GM04504 (cell line): ENCODE results near the gene OR10D3.
"Not testable (repeated sequence)": the region's sequence is repeated elsewhere in the genome, so short reads cannot be mapped to it uniquely, and the experiment has no call there.

Source experiments
- DNase-seq: peaks from one replicate; pipeline ENCODE4 v3.0.0-alpha.2; 2012; ENCODE audit warnings: low read depth

Gene OR10D3

GRCh38 chr11:124194293-124195188 lies 11.4 kb downstream of the OR10D3 start:
- no peak for DNase-seq

GRCh38 chr11:124195189-124195734 lies 12.1 kb downstream of the OR10D3 start:
- peak; percentile 30 for DNase-seq

- DNase-seq, result no peak
Observed at GRCh38 chr11:124197999-124198398, 14.9 kb downstream of the OR10D3 start.

GRCh38 chr11:124198897-124199296 lies 15.8 kb downstream of the OR10D3 start:
- DNase-seq, result no peak

GRCh38 chr11:124199702-124200101 lies 16.6 kb downstream of the OR10D3 start:
- DNase-seq, result no peak

- DNase-seq, result no peak
Observed at GRCh38 chr11:124200671-124201070, 17.5 kb downstream of the OR10D3 start.

GRCh38 chr11:124202951-124203350 lies 19.8 kb downstream of the OR10D3 start:
- DNase-seq, result no peak

- no peak for DNase-seq
Observed at GRCh38 chr11:124204008-124204407, 20.9 kb downstream of the OR10D3 start.

GRCh38 chr11:124207102-124207792 lies 24.1 kb downstream of the OR10D3 start:
- no peak for DNase-seq

GRCh38 chr11:124209824-124210357 lies 26.7 kb downstream of the OR10D3 start:
- no peak for DNase-seq

- no peak for DNase-seq
Observed at GRCh38 chr11:124210421-124210820, 27.3 kb downstream of the OR10D3 start.

GRCh38 chr11:124211321-124211720 lies 28.2 kb downstream of the OR10D3 start:
- DNase-seq, result no peak

- no peak for DNase-seq
Observed at GRCh38 chr11:124214027-124214426, 30.9 kb downstream of the OR10D3 start.

GRCh38 chr11:124219126-124219525 lies 36.0 kb downstream of the OR10D3 start:
- DNase-seq, result no peak

GRCh38 chr11:124222407-124222806 lies 39.3 kb downstream of the OR10D3 start:
- no peak for DNase-seq

GRCh38 chr11:124224618-124225423 lies 41.7 kb downstream of the OR10D3 start:
- not testable (repeated sequence) for DNase-seq

GRCh38 chr11:124225471-124225870 lies 42.3 kb downstream of the OR10D3 start:
- no peak for DNase-seq

- DNase-seq, result no peak
Observed at GRCh38 chr11:124233376-124233775, 50.2 kb downstream of the OR10D3 start.
